Esophagus mucosa (tissue), 1 donor: ENCODE measurements around the gene DIAPH2. TPM values are rescaled to one million over a fixed set of nuclear protein-coding genes. Genes with fewer than 3 reads are reported as not detected.
"Not testable (repeated sequence)": the region's sequence is repeated elsewhere in the genome, so short reads cannot be mapped to it uniquely, and the experiment has no call there.

ENCODE experiments used
- ATAC-seq: fragments of 200-7000 bp; cut with Tn5 transposase; one replicate; pipeline ENCODE4 v1.9.1; 2020
- total RNA-seq: library from RNA; stranded (reverse); gene quantifications from one replicate; pipeline ENCODE4 v1.2.4, GENCODE V29; 2023
- donor health status: DM: yes; HTN: yes; CAD: no.

The DIAPH2 gene
- total RNA-seq, 1 donor from 2014 or later, result 8.9 TPM

- no peak for ATAC-seq
These were observed 34.7 kb downstream of the DIAPH2 start for GRCh38 chrX:96719161-96719875.

DNA sequence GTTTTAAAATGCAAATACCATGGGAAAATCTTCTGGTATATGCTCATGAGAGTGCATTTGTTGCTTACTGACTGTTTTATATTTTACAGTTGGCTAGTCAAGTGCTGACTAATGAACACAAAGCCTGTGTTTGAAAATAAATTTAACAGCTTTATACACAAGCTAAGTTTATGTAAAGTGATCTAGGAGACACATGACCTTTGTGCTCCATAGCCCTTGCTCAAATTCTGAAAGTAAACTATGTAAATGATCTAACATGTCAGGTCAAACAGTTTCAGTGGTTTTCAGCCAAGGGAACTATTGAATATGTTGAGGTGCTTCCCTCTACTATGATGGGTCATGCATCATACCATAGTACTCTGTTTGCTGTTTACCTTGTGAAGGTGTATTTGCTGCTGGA lies 36.7 kb downstream of the DIAPH2 start:
- ATAC-seq, result no peak

DNA sequence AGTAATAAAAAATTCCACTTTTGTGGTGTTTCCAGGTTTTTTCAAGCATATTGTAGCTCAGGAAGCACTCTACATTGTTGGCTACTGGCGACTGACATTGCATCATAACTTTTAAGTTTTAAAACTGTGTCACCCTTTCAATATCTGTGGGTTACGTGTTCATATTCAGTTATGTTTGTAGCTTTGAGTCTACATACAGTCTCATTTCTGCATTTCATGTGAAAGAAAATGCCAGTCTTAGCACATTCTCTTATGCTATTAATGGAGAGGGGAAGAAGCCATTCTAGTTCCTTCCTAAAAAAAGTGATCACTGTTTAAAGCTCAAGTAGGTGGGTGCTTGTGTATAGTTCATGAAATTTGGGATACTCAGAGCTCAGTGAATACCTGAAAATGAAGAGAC lies 38.1 kb downstream of the DIAPH2 start:
- no peak for ATAC-seq

GRCh38 chrX:96729053-96729452 lies 44.4 kb downstream of the DIAPH2 start:
- ATAC-seq, result no peak

GRCh38 chrX:96729868-96730643 lies 45.4 kb downstream of the DIAPH2 start:
- no peak for ATAC-seq

DNA sequence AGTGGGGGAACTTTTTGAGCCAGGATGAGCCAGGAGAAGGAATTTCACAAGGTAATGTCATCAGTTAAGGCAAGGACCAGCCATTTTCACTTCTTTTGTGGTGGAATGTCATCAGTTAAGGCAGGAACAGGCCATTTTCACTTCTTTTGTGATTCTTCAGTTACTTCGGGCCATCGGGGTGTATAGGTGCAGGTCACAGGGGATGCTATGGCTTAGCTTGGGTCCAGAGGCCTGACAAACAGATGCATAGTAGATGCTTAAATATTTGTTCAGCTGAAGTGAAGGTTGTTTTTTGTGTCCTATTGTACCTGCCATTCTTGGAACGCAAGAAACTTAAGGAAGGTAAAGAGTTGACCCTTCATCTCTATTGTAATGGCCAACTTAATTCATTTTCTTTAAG lies 46.4 kb downstream of the DIAPH2 start:
- ATAC-seq, result not testable (repeated sequence)

- no peak for ATAC-seq
These were observed 58.9 kb downstream of the DIAPH2 start for GRCh38 chrX:96743367-96744073.

DNA sequence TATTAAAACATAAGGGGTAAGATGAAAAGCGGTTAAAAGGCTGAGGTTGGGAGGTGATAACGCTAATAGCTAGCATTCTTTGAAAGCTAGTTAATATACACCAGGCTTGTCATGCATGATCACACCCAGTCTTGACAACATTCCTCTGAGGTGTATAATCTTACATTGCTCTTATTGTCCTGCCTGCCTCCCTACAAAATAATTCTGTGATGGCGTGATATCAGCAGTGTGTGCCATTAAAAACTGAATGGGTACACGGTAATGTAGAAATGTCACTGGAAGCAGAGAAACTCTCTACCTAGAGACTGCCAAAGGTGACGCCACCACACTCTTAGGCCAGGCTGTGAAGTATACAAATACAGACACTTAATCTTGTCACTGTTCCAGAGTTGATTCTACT lies 68.1 kb downstream of the DIAPH2 start:
- no peak for ATAC-seq

GRCh38 chrX:96753230-96753629 lies 68.6 kb downstream of the DIAPH2 start:
- no peak for ATAC-seq

DNA sequence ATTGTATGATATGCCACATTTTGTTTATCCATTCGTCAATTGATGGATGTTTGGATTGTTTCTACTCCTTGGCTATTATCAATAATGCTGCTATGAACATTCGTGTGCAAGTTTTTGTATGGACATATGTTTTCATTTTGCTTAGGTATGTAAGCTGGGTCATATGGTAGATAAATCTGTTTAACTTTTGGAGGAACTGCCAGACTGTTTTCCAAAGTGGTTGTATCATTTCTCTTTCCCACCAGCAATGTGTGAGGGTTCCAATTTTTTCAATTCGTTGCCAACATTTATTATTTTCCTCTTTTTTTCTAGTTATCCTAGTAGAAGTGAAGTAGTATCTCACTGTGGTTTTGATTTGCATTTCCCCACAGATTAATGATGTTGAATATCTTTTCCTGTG lies 71.8 kb downstream of the DIAPH2 start:
- no peak for ATAC-seq

- no peak for ATAC-seq
These were observed 76.9 kb downstream of the DIAPH2 start for GRCh38 chrX:96761566-96761965.

- ATAC-seq, result no peak
These were observed 79.0 kb downstream of the DIAPH2 start for GRCh38 chrX:96763608-96764007.

DNA sequence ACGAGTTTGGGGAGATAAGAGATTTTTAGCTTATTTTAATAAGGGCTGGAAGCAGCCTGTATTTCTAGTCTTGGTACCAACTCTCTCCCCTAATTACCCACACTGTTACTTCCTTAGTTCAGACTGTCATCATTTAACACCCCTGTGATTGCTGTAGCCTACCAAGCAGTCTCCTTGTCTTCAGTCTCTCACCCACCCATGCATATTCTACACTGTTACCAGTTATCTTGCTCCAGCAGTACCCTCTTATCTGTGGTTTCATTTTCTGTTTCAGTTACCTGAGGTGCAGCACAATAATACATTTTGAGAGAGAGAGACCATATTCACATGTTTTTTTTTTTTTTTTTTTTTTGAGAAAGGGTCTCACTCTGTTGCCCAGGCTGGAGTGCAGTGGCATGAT lies 80.2 kb downstream of the DIAPH2 start:
- no peak for ATAC-seq

DNA sequence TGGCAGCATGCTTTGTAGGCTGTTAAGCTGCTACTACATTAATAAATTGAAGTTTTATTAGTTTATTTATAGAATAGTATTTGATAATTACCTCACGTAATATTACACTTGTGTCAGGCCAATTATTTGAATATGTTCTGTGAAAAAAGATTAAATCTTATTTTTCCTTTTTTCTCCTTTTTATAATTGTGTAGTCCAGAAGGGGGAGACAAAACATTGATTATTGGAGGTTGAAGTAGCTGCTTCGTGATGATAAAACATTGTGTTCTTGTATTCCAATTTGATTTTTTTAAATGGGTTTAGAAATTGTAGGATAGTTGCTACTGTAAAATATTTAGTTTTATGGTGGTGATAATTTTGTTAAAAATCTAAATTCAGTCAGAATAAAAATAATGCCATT lies 85.7 kb downstream of the DIAPH2 start:
- ATAC-seq, result no peak

DNA sequence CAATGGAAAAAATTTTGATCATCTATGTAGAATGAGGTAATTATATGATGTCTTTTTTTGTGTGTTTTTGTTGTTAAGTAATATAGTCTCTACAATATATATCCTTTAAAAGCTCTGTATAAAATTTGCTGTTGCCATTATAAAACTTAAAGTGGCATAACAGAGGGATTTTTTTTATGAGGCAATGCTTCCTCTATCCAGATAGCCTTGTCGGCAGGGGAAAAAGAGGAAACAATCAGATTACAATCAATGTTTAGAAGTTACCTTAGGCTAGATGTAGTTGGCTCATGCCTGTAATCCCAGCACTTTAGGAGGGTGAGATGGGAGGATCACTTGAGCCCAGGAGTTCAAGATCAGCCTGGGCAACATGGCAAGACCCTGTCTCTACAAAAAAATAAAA lies 86.8 kb downstream of the DIAPH2 start:
- no peak for ATAC-seq

DNA sequence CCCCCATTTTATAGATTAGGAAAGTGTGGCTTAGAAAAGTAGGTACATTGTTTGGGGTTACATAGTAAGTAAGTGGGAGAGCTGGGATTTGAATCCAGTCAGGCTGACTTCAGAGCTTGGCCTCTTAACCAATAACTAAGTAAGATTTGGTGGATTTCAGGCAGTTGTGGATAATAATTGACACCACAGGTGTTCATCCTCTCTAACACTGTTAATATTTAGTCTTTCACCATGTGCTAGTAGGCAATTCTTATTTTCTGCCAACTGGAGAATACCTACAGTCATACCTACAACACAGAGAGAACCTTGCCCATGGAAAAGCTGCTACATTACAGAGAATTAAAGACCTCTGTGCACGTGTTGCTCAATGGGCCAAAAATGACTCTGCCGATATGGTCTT lies 89.5 kb downstream of the DIAPH2 start:
- ATAC-seq, result no peak

DNA sequence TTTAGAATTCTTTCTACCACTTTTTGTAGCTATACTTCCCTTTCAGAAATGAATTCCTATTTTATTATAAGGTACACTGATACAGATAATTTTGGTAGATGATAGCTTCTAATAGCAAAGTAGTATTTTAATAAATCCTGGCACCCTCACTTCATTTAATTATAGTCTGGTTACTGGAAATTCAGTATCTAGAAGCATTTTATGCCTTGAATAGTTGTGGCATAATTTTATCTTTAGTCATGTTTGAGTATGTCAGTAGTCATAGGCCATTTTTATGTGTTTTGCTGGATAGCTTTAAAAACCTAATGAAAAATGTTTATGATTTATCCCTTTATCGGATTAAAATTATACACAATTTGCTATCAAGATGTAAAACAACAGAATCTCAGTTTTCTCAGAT lies 92.3 kb downstream of the DIAPH2 start:
- ATAC-seq, result no peak

GRCh38 chrX:96791559-96791958 lies 106.9 kb downstream of the DIAPH2 start:
- ATAC-seq, result no peak

DNA sequence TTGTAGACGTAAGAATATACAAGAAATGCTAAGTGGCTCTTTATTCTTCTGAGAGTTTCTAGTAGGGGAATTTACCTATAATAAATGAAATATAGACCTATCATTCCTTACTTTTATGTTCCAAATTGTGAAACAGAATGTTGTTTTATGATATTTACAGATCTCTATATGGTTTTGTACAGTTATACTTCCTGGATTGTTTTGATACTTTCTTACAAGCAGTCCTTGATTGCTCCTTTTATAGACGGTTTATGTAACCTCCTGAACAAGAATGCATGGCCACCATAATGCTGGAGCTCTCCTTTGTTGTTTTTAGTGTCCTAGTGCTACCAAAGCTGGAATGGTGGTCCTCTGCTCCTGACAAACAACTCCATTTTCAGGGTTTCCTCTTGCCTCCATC lies 107.4 kb downstream of the DIAPH2 start:
- no peak for ATAC-seq

DNA sequence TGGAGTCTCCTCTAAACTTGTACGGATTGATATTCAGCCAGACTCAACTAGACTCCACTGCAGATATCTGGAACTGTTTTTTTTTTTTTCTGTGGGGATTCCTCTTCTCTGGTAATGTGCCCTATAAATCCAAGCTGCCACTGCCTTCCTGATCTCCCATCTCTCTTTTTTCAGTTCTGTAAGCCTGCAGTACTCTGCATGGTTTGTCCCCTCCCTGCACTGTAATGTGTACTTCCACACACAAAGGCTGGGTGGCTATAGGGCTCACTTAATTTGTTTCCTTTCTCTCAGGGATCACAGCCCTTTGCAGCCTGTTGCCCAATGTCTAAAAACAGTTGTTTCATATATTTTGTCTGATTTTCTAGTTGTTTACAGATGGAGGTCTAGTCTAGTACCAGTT lies 114.3 kb downstream of the DIAPH2 start:
- ATAC-seq, result no peak

- no peak for ATAC-seq
These were observed 122.7 kb downstream of the DIAPH2 start for GRCh38 chrX:96807318-96807717.

DNA sequence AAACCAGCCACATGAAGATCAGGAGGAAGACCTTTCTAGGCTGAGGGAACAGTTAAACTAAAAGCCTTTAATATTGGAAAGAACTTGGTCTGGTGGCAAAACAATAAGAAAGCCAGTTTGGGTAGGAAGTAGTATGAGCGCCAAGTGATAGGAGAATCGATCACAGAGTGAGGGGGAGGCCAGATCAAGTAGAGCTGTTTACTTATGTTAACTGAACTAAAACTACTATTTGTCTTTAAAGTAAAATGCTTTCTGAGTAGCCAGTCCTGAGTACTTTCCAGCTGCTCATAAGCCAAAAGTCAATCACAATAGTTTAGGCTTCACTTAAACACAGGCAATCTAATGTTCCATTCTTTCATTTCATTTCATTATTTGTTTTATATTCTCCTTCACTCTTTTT lies 136.3 kb downstream of the DIAPH2 start:
- ATAC-seq, result no peak

DNA sequence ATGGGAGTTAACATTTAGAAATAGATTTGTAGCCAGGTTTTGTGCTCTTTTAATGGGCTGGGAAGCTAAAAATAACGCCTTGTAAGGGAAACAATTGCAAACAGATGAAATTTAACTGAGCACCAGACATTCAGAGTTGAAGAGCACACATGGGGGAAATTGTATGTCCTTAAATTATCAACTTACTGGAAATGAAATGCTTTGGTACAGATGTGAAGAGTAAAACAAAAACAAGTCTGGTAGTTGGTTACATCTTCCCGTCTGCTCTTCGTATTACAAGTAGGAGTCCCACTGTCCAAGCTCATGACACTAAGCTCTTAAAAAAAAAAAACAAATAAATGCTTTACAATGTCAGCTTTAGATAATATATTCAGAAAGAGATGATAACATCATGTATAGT lies 139.5 kb downstream of the DIAPH2 start:
- no peak for ATAC-seq

- ATAC-seq, result no peak
These were observed 148.7 kb downstream of the DIAPH2 start for GRCh38 chrX:96833333-96833732.
